GM18873 (cell line): ENCODE results near the gene QRSL1.
"Not testable (repeated sequence)": the region's sequence is repeated elsewhere in the genome, so short reads cannot be mapped to it uniquely, and the experiment has no call there.

Experiments used
- ATAC-seq: cut with Tn5 transposase; IDR thresholded peaks from one replicate; pipeline ENCODE4 v1.9.1; 2021; ENCODE audit warnings: mild to moderate bottlenecking, moderate library complexity, moderate number of reproducible peaks; ENCODE audit not compliant: unreplicated experiment, low FRiP score

The QRSL1 gene

DNA sequence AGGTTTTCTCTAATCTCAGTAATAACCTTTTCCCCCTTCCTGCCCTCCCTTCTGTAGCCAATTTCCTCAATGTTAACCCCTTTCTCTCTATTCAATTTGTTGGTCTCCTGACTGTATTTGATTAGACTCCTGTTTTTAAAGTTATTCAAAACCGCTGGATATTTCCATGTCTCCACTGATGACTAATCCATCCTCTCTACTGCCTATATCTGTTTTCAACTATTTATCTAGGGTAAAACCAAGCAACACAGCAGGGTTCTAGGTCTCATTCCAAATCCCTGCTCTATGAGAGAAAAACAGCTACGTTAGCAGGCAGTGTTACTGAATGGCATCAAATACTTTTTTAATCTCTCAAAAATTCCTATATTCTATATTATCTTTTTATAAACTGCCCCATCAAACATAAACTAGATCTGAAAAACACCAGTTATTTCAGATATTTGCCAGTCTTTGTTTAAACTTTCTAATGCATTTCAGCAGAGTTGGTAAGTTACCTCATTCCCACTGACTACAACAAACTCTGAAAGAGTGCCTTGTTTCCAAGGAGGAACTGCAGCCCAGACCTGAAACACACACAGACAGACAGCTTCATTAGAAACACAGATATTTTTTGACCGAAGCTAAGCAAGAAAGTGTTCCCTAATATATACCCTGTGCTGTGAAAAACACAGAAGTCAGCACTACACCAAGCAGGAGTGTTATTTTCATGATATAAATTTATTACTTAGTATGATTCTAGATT lies 8.3 kb upstream of the QRSL1 start:
- ATAC-seq, result no peak

DNA sequence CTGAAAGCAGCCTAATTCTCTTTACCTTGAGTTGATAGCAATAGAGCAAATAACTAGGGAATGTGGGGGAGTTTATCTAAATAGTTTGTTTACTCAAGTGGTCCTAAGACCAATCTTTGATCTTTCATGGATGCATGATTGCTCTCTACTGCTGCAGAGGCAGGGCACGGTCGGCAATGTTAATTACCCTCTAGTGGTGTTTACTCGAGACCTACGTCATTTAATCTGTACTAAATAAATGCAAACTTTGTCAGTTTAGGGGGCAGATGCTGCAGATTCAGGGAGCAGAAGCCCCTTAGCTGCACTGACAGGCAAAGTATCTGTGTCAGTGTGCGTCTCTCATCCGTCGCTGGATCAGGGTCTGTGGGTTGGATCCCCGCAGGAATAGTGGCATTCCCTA lies 7.0 kb upstream of the QRSL1 start:
- no peak for ATAC-seq

DNA sequence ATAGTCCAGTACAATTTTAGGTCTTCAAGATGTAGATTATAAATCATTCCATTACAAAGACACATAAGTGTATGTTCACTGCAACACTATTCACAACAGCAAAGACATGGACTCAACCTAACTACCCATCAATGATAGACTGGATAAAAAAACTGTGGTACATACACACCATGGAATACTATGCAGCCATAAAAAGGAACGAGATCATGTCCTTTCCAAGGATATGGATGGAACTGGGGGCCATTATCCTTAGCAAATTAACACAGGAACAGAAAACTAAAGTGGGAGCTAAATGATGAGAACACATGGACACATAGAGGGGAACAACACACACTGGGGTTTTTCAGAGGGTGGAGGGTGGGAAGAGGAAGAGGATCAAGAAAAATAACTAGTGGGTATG lies 6.3 kb upstream of the QRSL1 start:
- ATAC-seq, result no peak

DNA sequence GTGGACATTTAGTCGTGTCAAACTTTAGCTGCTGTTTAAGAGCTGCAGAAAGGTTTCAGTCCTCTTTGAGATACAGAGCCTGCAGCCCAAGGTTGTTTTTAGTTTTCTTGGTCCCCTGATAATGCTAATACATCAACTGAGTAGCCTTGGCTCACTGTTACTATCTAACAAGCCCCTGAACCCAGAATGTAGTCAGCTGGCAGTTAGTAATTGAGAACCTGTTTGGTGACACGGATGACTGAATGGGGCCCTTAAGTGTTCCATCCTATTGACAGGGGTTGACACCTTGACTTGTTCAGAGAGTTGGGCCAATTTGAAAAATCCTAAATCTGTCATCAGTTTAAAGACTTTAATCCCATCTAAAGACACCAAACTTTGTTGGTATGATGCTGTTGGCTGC lies 2.9 kb upstream of the QRSL1 start:
- ATAC-seq, result no peak

DNA sequence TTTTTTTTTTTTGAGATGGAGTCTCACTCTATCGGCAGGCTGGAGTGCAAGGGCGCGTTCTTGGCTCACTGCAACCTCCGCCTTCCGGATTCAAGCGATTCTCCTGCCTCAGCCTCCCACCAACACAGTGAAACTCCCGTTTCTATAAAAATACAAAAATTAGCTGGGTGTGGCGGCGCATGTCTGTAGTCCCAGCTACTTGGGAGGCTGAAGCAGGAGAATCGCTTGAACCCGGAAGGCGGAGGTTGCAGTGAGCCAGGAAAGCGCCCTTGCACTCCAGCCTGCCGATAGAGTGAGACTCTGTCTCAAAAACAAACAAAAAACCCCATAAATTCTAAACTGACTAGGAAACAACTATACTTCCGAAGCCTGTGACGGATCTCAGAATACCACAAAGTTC lies 1.6 kb upstream of the QRSL1 start:
- not testable (repeated sequence) for ATAC-seq

DNA sequence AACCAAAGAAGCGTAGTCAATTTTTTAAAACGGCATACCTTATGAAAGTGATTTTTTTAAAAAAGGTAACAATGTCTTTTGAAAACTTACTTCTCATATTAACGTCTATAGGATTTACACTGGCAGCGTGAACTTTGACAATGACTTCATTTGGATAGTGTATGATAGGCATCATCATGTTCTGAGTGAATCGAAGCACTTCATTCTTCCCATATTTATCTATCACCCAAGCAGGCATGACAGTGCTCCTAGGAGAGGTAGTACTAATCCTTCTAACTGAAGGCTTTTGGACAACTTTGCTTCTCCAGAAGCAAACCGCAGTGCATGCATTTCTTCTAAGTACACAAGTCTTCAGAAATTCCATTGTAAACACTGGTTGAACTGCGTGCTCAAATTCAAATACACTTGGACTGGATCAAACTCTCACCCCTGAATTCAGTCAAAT lies 698 bp upstream of the QRSL1 start:
- no peak for ATAC-seq

DNA sequence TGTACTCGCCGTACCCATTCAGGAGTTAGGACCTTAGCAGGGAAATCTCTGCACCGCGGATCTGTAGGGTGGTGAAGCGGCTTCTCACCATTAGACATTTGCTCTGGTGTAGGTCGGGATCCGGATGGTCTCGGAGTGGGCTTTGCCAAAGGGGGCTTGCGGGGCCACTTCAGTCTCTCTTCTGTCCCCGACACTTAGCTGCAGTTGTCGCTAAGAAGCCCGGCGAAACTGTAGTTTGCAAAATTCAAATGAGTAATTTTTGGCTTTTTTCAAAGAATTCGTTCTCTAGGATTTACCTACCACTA lies 433 bp downstream of the QRSL1 start:
- ATAC-seq, result no peak

DNA sequence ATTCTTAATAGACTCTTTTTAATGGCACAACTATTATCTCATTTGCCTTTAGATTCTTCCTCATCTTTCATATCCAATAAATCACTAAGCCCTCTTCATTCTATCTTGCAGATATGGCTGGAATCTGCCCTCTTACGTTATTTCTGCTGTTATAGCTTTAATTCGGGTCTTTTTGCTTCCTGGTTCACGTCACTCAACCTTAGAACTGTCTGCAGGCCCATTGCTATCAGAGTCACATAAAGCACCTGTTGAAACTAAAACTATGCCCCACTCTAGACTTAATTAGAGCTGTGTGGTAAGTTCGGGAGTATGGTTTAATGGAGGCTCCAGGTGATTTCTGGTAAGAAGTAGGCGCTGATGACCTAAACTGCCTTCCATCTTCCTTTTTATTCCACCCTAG lies 988 bp downstream of the QRSL1 start:
- ATAC-seq, result no peak

DNA sequence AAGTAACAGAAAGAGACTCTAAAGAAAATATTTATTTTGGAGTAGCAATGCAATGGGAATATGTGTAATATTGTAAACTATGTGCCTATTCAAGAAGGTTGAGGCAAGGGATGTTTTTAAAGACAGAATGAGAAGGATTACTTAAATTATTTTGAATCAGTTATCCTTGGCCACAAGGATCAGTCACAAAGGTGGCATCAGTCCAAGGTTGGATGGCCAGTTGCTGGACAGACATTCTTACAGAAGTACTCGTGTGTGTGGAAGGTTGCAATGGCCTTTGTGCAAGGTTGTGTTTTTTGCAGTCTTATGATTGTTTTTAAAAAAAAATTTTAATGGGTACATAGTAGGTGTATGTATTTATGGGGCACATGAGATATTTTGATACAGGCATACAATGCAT lies 2.0 kb downstream of the QRSL1 start:
- ATAC-seq, result no peak

DNA sequence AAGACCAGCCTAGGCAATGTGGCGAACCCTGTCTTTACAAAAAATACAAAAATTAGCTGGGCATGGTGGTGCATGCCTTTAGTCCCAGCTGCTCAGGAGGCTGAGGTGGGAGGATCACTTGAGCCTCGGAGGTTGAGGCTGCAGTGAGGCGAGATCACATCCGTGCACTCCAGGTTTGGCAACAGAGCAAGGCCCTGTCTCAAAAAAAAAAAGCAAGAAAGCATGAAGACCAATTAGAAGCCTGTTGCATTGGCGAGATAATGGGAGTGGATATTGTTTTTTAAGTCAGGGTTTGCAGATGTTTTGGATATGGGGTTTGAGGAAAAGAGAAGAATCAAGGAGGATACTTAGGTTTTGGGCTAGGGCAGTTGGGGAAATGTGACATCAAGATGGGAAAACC lies 5.2 kb downstream of the QRSL1 start:
- ATAC-seq, result no peak

DNA sequence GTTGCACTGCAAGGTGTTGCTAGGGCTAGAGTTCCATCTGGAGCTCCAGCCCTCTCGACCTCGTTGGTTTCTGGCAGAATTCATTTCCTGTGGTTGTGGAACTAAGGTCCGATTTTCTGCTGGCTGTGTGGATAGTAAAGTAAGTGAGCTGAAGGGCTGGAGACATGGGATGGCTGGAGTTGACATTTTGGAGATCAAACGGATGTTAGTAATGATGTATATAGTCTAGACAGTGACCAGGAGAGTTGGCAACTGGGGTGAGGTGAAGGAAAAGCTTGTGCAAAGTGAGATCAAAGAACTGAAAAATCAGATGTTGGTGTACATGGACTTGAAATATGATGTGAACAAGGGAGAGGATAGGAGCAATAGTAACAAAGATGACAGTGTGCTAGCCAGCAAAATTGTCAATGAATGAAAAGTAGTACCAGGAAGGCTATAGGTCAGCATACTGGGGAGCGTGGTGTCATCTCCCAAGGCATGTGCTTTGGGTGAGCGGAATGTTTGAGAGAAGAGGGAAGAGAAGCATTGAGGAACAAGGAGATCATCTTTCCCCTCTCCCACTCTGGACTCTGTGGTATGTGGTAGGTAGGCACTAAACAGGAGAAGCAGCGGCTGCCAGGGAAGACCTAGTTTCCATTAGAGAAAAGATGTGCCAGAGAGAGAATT lies 7.8 kb downstream of the QRSL1 start:
- peak; percentile 11 for ATAC-seq

DNA sequence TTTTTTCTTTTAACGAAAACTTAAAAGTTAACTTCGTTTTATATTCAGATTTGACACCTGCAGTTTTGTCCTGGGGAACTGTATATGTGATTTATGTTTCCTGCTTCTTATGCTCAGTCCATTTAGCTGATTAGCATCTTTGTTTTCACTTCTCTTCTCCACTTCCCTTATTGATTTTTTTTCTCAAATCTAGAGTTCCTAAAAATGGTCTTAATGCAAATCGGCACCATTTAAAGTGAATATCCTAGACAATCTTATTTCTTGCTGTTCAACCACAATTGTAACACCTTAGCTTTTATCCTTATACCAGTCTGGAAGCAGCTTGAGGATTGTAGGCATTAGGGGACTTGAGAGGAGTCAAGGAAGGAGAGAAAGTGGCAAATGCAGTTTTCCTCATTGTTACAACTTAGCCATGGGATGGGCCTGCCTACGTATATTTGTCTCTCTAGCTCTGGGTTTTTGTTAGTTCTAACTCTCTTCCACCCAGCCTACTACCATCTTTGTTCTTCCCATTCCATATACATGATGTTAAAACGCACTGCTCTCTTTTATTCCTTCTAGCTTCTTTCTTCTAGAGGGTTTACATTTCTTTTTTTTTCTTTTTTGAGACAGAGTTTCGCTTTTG lies 8.5 kb downstream of the QRSL1 start:
- ATAC-seq, result peak; percentile 63

DNA sequence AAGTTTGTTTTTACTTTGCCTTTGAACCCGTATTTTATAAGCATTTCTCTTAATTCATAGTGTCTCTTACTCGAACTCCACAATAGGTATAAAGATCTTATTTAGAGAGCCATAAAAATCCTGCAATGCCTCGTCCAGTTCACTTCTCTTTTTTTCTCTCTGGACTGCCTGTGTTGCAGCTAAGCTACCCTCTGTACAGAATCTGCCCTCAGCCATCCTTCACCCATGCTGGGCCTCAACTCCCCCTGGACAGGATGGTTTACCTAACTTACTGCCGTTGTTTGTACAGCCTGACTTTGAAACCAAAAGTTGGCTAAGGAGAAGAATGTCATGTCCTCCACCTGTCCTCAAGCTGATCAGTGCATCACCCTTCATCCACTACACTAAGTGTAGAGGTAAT lies 10.4 kb downstream of the QRSL1 start:
- ATAC-seq, result no peak

DNA sequence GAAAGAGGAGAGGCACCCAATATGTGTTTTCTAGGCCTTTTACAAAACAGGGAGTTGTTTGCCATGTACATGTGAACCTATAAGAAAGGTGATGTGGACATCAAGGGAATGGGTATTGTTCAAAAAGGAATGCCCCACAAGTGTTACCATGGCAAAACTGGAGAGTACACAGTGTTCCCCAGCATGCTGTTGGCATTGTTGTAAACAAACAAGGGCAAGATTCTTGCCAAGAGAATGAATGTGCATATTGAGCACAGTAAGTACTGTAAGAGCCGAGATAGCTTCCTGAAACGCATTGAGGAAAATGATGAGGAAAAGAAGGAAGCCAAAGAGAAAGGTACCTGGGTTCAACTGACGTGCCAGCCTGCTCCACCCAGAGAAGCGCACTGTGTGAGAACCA lies 13.1 kb downstream of the QRSL1 start:
- no peak for ATAC-seq

DNA sequence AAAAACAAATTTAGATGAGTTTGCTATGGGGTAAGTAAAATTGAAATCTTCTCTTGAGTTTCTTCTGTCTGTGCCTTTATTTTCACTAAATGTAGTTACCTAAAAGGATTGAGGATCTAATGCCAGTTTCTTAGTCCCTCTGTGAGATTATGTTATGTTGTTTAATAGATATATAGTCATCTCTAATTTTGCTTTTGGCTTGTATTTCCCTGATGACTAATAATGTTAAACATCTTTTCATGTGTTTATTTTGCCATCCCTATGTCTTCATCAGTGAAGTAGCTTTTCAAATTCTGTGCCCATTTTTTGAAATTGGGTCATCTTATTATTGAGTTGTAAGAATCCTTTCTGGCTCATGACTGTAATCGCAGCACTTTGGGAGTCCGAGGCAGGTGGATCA lies 13.7 kb downstream of the QRSL1 start:
- ATAC-seq, result no peak

DNA sequence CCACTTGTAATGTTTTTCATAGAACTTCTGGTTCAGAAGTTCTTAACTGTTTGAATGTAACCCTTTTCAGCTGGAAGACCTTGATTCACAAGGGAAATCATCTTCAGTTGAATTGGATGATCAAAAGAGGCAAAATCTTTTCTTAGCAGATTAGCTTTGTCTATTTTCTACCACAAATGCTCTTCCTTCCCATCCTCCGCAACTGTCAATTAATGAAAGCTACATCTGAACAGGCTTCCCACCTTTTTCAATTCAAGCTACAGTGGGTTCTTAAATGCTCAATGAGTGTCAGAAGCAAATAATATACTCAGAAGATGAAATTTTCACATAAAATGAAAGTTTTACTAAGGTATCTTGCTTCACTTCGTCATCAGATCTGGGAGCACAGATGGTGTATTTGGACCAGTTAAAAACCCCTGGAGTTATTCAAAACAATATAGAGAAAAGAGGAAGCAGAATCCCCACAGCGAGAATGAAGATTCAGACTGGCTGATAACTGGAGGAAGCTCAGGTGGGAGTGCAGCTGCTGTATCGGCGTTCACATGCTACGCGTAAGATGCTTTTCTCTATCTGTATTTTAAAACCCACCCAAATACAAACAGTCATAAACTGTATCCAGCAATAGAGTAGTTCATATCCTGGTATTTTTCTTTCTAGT lies 19.4 kb downstream of the QRSL1 start:
- ATAC-seq, result no peak

DNA sequence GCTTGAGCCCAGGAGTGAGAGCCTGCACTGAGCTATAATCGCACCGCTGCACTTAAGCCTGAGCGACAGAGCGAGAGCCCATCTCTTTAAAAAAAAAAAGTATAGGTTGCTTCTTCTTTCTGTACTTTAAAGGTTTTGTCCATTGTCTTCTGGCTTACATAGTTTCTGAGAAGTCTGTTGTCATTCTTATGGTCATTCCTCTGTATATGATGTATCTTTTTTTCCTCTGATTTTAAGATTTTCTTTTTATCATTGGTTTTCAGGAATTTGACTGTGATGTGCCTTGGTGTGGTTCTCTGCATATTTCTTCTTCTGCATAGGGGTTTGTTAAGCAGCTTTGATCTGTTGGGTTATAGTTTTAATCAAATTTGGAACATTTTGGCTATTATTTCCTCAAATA lies 29.1 kb downstream of the QRSL1 start:
- no peak for ATAC-seq

DNA sequence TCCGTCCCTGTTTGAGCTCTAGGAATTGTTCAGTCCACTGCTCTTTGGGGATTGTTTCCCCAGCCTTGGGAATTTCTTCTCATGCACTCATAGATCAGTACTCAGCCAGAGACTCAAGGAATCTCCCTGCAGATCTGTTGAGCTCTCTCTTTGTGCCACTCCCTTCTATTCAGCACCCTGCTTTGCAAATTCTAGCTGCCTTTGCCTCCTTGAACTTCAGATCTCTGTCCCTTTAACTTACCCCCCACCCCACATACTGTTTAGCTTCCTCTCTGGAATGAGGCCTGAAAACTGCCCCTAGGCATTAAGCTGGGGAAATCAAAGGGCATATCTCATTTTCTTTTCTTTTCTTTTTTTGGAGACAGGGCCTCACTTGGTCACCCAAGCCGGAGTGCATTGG lies 30.5 kb downstream of the QRSL1 start:
- no peak for ATAC-seq

DNA sequence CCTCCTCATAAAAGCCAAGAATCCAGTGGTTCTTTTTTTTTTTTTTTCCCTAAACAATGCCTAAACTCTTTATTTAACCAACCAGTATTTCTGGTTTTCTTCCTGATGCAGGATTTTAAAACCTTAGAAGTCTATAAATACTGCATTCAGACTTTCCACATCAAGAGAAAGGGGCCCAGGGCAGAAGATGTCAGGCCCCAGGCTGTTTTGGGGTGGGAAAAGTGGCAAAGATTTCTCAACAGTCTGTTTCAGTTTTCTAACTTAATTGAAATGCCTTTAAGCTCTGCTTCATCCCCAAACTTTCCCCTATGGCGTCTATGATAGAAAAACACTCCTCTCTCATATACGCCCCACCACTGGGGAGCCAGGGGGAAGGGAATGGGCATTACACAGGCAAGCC lies 33.1 kb downstream of the QRSL1 start:
- ATAC-seq, result no peak

DNA sequence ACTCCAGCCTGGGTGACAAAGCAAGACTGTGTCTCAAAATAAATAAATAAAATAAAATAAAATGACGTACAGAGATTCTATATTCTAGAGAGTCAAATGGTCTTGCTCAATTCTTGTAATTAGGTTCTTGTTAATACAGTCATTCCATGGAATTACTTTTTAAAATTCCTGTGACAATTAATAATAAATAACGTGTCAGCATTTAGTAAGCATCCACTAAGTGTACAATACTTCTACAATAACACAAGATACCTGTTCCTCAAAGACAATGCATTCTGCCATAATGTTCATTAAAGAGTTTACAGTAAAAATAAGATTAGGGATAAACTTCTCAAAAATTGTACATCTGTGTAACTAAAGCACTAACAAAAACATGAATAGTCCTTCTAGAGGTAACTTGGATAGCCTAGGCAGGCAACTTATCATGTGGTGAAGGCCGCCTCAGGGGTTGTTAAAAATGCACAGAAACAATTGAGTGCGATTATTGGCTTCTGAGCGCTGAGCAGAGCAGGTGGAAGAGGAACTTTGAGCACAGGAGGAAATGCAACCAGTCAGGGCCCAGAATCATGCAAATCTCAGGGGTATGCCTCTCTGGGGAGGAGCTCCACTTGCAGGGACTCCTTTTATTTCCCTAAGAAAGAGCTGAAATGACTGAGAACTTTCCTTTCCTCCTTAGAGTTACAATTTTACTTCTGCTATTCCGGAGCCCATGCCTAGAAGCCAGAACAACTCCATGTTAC lies 37.1 kb downstream of the QRSL1 start:
- peak; percentile 99 for ATAC-seq

DNA sequence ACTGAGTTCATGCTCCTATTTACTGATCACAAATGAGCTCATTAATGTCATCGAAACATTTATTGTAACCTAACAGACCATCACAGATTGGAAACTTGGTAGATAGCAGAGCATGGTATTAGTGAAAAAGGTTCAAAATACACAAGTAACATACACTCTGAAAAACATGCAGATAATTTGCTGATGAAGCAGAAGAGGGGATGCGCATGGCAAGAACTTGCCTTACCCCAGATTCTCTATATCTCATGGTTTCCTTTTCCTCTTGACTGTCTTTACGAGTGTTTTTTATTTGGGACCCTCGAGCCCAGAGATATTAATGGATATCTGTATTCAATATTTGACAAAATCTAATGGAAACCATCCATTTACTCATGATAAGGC lies 37.6 kb downstream of the QRSL1 start:
- no peak for ATAC-seq
